ENCODE measurements around the gene TRIM71.

The TRIM71 gene

GRCh38 chr3:32868719-32869512 is 51.1 kb downstream of the TRIM71 start:
- FAIRE-seq = no peak

- FAIRE-seq = no peak
Measured at GRCh38 chr3:32869513-32870047, 51.8 kb downstream of the TRIM71 start.

GRCh38 chr3:32870373-32871095 is 52.7 kb downstream of the TRIM71 start:
- FAIRE-seq = no peak

- FAIRE-seq = no peak
Measured at GRCh38 chr3:32871273-32871672, 53.5 kb downstream of the TRIM71 start.

- no peak for FAIRE-seq
Measured at GRCh38 chr3:32872487-32873382, 54.9 kb downstream of the TRIM71 start.

DNA sequence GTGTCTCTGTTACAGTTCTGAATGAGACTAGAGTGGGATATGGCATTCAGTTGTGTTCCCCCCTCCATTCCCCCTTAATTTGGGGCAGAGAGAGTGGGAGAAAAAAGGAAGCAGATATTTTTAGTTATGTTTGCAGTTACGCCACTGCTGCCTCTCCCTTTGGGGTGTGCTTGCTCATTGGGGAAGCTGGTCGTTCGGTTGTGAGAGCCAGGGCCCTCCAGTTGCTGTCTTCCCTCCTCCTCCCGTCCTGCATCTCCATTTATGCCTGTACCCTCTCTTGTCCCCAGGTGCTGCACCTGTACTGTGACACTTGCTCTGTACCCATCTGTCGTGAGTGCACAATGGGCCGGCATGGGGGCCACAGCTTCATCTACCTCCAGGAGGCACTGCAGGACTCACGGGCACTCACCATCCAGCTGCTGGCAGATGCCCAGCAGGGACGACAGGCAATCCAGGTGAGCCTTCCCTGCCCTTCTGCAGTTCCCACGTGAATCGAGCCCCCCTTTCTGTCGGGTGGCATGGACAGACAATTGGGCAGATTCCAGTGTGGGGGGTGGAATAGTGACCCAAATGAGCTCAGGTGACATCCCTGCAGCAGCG is 55.8 kb downstream of the TRIM71 start:
- FAIRE-seq = no peak

DNA sequence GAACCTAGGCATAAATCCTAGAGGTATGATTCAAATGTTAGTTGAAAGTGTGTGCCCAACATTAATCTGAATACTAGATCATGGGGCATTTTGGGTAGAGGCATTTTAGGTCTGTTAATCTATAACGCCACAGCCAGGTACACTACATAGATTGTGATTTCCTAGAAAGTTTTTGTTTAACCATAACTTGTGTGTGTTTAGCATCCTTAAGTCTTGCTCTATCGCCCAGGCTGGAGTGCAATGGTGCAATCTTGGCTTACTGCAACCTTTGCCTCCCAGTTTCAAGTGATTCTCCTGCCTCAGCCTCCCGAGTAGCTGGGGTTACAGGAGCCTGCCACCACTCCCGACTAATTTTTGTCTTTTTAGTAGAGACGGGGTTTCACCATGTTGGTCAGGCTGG is 59.1 kb downstream of the TRIM71 start:
- FAIRE-seq = no peak

GRCh38 chr3:32877598-32877997 is 59.8 kb downstream of the TRIM71 start:
- FAIRE-seq = no peak

DNA sequence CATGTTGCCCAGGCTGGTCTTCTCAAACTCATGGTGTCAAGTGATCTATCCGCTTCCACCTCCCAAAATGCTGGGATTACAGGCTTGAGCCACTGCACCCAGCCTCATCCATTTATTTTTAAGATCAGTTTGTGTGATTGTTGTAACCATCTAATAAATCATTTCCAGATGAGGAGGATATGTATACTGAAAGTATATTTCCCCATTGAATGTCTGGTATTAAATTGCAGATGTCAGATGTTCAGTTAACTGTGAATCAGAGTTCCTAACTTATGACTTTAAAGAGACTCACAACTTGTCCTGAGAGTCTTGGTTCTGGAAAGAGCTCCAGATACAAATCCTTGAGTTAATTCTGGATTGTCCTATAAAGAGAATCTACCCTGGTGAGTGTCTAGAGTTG is 62.4 kb downstream of the TRIM71 start:
- no peak for FAIRE-seq

DNA sequence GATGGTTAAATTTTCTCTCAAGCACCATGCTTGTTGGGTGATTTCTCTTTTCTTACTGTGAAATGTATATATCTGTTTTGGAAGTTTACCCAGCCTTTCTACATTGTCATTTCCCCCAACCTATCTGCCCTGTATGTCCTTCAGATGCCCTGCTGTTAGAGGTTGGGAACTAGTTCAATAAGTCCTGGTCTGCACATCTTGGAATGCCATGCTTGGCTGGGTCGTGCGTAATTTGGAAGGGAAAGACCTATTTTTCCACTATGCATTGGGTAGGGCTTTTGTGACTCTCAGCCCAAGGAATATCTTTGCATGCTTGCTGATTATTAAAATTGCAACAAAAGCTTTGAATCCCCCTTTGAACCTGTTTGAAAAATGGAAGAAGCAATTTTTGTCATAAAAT is 63.8 kb downstream of the TRIM71 start:
- FAIRE-seq = no peak

GRCh38 chr3:32882189-32882588 is 64.4 kb downstream of the TRIM71 start:
- no peak for FAIRE-seq

DNA sequence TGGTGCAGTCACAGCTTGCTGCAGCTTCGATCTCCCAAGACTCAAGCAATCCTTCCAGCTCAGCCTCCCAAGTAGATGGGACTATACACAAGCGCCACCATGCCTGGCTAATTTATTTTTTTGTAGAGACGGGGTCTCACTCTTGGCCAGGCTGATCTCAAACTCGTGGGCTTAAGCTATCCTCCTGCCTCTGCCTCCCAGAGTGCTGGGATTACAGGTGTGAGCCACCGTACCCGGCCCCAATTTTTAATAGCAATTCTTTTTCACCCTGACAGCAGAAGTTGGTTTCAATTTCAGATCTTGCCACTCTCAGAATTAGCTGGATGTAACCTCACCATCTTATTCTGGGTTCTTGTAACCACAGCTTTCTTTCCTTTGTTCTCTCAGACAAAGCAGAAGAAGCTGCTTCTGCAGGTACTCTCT is 64.8 kb downstream of the TRIM71 start:
- no peak for FAIRE-seq

DNA sequence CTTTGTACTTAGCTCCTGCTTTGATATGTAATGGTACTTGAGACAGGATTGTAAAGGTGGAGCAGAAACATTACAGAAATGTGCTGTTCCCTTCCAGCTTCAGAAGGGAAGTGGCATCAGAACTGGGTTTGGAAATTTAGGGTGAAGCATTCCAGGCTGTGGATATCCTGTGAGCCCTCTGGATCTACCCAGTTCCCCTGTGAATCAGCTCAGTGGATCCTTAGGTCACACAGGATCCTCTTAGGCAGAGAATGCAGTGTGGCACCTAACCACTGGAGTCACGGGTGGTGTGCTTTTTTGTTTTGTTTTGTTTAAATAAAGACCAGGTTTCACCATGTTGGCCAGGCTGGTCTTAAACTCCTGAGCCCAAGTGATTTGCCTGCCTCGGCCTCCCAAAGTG is 66.0 kb downstream of the TRIM71 start:
- FAIRE-seq = no peak

DNA sequence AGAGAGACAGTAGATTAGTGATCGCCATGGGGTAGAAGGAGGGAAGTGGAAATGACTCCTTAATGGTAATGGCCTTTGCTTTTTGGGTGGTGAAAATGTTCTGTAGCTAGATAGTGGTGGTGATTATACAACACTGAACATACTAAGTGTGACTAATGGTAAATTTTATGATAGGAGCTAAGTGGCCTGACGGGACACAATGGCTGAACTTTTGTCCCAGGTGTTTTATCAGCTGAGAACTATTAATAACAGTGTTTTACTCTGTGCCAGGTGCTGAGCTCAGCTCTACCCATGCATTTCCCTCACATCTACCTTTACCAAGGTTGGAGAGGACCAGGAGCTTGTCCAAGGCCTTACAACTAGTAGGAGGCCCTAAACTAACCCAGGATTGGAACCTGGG is 66.8 kb downstream of the TRIM71 start:
- no peak for FAIRE-seq

GRCh38 chr3:32885283-32885901 is 67.6 kb downstream of the TRIM71 start:
- no peak for FAIRE-seq

GRCh38 chr3:32886296-32886695 is 68.5 kb downstream of the TRIM71 start:
- FAIRE-seq = no peak

DNA sequence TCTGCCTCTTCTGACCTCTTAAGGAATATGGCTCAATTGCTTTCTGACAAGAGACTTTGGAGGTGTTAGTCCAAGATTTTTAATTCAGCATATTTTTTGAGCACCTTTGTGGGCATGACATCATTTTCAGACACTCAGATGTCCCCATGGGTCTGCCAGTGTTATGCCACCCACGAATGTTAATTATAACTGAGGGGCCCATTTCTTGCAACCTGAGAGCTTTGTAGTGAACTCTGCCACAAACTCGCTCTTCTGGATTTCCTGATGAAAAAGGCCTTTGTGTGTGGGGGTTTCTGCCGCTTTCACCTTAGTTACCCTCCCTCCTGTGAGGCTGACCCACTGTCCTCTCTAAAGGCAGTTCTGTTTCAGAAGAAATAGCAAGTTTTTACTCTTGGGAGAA is 69.1 kb downstream of the TRIM71 start:
- FAIRE-seq = no peak

- no peak for FAIRE-seq
Measured at GRCh38 chr3:32888739-32889138, 70.9 kb downstream of the TRIM71 start.

DNA sequence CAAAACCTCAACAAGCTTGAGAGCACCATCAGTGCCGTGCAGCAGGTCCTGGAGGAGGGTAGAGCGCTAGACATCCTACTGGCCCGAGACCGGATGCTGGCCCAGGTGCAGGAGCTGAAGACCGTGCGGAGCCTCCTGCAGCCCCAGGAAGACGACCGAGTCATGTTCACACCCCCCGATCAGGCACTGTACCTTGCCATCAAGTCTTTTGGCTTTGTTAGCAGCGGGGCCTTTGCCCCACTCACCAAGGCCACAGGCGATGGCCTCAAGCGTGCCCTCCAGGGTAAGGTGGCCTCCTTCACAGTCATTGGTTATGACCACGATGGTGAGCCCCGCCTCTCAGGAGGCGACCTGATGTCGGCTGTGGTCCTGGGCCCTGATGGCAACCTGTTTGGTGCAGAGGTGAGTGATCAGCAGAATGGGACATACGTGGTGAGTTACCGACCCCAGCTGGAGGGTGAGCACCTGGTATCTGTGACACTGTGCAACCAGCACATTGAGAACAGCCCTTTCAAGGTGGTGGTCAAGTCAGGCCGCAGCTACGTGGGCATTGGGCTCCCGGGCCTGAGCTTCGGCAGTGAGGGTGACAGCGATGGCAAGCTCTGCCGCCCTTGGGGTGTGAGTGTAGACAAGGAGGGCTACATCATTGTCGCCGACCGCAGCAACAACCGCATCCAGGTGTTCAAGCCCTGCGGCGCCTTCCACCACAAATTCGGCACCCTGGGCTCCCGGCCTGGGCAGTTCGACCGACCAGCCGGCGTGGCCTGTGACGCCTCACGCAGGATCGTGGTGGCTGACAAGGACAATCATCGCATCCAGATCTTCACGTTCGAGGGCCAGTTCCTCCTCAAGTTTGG is 72.9 kb downstream of the TRIM71 start:
- FAIRE-seq = no peak

DNA sequence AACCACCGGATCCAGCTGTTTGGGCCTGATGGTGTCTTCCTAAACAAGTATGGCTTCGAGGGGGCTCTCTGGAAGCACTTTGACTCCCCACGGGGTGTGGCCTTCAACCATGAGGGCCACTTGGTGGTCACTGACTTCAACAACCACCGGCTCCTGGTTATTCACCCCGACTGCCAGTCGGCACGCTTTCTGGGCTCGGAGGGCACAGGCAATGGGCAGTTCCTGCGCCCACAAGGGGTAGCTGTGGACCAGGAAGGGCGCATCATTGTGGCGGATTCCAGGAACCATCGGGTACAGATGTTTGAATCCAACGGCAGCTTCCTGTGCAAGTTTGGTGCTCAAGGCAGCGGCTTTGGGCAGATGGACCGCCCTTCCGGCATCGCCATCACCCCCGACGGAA is 73.6 kb downstream of the TRIM71 start:
- FAIRE-seq = no peak
